ENCODE measurements around the gene MAP2K5.

Gene MAP2K5

DNA sequence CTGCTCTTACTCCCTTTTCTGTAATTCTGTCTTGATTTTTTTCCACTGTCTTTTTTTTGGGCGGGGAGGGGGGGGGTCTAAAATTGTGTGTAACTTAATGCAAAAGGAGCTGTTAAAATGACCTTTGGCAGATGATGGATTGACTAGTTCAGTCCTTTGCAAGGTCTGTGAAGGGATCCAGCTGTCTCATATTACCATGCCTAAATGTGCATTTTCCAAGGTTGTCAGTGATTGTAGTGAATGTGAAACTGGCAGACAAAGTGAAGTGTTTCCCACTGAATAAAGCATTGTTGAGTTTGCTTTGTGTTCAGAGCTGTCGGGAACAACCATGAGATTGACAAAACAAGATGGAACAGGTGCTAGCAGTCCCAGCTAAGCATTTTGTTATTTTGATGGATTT, 172.7 kb downstream of the MAP2K5 start:
- TF ChIP-seq, protein P1, sequence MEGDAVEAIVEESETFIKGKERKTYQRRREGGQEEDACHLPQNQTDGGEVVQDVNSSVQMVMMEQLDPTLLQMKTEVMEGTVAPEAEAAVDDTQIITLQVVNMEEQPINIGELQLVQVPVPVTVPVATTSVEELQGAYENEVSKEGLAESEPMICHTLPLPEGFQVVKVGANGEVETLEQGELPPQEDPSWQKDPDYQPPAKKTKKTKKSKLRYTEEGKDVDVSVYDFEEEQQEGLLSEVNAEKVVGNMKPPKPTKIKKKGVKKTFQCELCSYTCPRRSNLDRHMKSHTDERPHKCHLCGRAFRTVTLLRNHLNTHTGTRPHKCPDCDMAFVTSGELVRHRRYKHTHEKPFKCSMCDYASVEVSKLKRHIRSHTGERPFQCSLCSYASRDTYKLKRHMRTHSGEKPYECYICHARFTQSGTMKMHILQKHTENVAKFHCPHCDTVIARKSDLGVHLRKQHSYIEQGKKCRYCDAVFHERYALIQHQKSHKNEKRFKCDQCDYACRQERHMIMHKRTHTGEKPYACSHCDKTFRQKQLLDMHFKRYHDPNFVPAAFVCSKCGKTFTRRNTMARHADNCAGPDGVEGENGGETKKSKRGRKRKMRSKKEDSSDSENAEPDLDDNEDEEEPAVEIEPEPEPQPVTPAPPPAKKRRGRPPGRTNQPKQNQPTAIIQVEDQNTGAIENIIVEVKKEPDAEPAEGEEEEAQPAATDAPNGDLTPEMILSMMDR (conservative IDR thresholded peaks at IDR 0.05): no peak
- no peak overlapping the region for H3K27ac ChIP-seq

DNA sequence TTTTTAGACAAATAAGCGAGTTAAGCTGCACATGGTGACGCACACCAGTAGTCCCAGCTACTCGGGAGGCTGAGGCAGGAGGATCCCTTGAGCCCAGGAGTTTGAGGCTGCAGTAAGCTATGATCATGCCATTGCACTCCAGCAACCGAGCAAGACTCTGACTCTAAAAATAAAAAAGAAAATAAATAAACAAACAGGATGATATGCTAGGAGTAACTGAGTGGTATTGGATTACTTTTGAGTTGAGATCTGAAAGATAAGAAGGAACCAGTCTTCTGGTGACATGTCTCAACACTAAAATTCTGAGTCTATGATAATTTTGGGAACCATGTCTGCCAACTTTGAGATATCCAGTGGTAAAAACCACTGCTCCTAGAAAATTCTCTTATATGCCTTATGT, 173.7 kb downstream of the MAP2K5 start:
- no peak overlapping the region for H3K27ac ChIP-seq

DNA sequence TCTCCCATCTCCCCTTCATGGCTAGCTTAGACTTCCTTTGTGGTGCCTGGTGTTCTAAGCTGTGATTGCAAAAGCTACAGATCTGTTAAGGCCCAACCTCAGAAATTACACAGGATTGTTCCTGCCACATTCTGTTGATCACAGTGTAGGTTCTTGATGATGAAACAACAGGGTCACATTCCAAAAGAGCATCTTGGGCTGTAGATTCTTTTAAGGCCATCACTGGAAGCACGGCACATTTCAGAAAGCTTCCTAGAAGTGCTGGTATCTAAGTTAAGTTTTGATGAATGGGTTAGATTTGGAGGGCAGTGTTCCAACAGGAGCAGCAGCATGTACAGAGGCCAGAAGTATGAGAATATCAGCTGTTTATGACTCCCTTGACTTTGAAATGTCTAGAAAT, 175.3 kb downstream of the MAP2K5 start:
- TF ChIP-seq, protein P1 (conservative IDR thresholded peaks at IDR 0.05): no peak
- H3K27ac ChIP-seq: no peak overlapping the region

More for the DNA sequence above, 173.7 kb downstream of the MAP2K5 start:
- TF ChIP-seq, protein P1 (conservative IDR thresholded peaks at IDR 0.05): no peak

DNA sequence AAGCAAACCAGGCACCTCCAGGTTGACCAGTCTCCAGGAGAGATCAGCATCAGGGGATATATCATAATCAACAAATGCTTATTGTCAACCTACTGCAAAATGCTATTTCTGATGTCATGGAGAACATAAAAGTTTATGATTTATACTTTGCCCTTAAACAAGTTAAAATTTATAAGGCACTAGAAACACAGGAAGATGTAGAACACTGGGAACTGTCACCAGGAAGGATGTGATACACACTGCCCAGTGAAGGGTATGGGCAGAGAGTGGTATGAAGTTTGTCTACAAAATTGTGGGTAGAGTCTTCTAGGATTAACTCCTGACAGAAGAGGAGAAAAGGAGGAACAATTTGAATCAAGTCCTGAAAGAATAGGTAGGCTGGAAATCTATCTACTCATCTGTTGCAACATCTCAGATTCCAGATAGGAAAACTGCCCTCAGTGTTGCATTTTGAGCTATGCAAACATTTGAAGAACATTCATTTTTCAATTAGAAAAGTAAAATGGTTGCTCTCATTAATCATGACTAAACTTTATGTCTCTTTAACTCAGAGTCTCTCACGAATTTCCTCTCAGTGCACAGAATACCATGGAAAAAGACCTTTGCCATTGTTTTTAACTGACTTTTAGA, 176.9 kb downstream of the MAP2K5 start:
- TF ChIP-seq, protein P1 (conservative IDR thresholded peaks at IDR 0.05): no peak
- no peak overlapping the region for H3K27ac ChIP-seq

DNA sequence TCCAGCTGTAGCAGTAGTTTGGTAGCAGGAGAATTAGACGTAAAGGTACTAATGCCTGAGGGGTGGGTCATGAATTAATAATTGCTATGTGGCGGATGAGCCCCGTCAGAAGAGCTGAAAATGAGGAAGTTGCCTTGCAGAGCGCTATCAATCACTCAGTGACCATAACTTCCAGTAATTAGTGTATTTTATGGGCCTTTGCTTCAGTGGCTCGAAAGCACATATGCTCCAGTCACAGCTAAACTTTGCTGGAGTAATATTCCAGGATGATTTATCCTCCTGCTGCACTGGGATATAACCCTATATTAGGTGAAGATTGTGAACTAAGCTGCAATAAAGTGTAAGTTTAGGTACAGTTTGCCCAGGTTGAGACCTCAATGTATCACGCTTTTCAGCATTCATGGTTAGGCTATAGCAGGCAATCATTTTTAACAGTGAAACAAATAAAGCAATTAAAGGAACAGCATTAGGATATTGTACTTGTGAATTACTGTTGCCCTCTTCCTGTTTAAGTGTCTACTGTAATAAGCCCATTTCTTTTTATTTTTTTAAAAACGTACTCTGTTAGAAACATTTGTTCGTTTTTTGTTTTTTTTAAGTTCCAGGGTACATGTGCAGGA, 178.2 kb downstream of the MAP2K5 start:
- TF ChIP-seq, protein P1 (conservative IDR thresholded peaks at IDR 0.05): no peak
- H3K27ac ChIP-seq: no peak overlapping the region

DNA sequence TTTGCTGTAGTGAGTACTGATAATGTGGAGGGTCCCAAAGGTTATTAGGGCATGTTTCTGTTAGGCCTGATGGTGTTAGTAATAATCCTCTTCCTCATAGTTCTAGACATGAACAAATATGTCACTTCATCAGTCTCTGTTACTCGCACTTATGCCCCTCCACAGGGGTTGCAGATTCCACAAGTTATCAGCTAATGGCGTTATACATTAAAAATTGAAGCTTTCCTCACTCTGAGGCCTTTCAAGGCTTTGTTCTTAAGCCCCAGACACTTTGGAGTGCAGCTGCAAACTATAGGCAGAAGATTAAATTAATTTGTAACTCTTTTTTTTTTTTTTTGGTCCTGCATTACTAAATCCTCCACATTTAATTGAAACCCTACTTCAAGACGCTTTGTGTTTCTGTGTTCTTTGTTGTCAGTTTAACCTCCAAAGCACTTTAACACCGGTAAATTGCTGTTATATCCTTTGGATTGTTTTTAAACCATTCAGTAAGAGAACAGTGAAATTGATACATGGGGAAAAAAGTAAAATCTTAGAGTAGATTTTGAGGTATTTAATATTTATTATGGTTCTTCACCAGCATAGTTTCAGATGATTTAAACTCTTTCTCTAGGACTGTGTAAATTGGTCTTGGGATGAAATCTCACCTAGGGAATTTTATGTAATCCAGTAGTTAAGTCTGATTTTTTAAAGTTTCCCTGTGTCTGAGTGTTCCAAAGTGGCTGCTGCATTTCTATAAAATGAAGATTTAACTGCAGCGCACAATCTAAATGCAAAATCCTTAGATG, 179.7 kb downstream of the MAP2K5 start:
- TF ChIP-seq, protein P1 (conservative IDR thresholded peaks at IDR 0.05): no peak
- no peak overlapping the region for H3K27ac ChIP-seq

DNA sequence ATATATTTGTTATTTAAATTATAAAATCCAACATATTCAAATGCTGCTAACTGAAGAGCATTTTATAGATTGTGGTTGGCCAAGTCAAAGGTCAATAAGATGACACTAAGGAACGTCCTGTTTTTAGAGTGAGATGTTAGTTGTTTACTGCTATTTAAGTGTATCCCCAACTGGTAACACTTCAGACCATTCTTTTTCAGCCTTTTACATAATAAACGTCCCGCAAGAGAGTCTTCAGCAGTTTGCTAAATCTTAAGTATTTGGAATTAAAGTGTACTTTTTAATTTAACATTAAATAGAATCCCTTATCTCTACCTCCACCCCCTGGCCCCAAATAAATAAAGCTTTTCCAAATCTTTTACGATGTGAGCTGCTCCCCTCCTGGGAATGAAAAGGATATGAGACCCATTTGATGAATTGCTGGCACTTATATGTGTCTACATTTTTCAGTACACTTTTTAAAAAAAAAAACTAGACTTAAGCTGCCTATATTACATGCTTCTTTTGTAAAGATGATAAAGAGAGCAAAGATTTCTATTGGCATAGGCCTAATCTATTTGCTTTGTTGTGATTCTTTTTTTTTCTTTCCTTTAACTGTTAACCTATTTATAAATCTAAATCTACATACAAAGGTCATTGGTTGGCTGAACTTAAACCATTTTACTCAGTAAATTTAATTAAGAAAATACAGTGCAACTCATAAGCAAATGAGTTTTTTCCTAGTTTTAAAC, 181.0 kb downstream of the MAP2K5 start:
- TF ChIP-seq, protein P1 (conservative IDR thresholded peaks at IDR 0.05): no peak

More for the DNA sequence above, 181.0 kb downstream of the MAP2K5 start:
- no peak overlapping the region for H3K27ac ChIP-seq
